ENCODE results near the gene CASTOR2.
"Not testable (repeated sequence)": the region's sequence is repeated elsewhere in the genome, so short reads cannot be mapped to it uniquely, and the experiment has no call there.

CASTOR2 gene

GRCh38 chr7:75055830-75056772 is 91.6 kb downstream of the CASTOR2 start:
- no peak for DNase-seq

GRCh38 chr7:75058406-75058805 is 93.9 kb downstream of the CASTOR2 start:
- DNase-seq, result no peak

GRCh38 chr7:75064291-75064690 is 99.8 kb downstream of the CASTOR2 start:
- no peak for DNase-seq

- DNase-seq, result no peak
Measured at GRCh38 chr7:75064801-75065200, 100.3 kb downstream of the CASTOR2 start.

GRCh38 chr7:75066521-75066920 is 102.0 kb downstream of the CASTOR2 start:
- no peak for DNase-seq

- no peak for DNase-seq
Measured at GRCh38 chr7:75072981-75073283, 108.4 kb downstream of the CASTOR2 start.

GRCh38 chr7:75074262-75074641 is 109.7 kb downstream of the CASTOR2 start:
- DNase-seq, result not testable (repeated sequence)

Data from NCI-H1105 treated with DMSO at 0.1 percent for 48 hours (cell line).